GM19452 (cell line): Measurements from ENCODE around the gene ITPR1.

ENCODE experiments used
- ATAC-seq: cut with Tn5 transposase; IDR thresholded peaks from one replicate; pipeline ENCODE4 v1.9.1; 2021; ENCODE audit not compliant: unreplicated experiment

Gene ITPR1

DNA sequence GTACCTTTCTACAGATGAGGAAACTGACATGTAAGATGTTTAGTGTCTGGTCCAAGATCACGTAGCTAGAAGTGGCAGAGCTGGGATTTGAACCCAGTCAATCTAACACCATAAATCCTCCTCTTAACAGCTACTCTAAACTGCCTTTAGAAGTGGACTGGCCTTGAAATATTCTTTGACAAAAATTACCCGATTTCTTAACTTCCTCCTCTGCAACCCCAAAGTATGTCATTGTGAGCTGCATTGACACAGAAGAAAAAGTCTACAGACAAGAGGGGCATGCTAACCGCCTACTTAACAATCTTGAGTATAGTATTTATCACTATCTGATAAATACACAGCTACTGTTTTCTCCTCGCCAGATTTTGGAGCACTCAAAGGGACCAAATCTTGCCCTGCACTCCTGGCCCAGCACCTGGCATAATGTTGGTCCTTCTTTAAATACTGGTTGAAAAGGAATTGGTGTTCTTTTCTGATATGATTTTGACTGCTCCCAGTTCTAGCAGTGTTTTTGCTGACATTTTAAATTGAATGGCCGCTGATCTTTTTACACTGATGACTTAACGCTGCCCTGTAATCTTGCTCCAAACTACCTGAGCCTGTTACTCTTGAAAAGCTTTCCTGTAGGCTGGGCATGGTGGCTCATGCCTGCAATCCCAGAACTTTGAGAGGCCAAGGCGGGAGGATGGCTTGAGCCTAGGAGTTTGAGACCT lies 36.9 kb downstream of the ITPR1 start:
- no peak for ATAC-seq

GRCh38 chr3:4531478-4532025 lies 38.4 kb downstream of the ITPR1 start:
- ATAC-seq = no peak

- no peak for ATAC-seq
Measured at GRCh38 chr3:4532535-4533112, 39.5 kb downstream of the ITPR1 start.

- no peak for ATAC-seq
Measured at GRCh38 chr3:4533489-4534443, 40.6 kb downstream of the ITPR1 start.

DNA sequence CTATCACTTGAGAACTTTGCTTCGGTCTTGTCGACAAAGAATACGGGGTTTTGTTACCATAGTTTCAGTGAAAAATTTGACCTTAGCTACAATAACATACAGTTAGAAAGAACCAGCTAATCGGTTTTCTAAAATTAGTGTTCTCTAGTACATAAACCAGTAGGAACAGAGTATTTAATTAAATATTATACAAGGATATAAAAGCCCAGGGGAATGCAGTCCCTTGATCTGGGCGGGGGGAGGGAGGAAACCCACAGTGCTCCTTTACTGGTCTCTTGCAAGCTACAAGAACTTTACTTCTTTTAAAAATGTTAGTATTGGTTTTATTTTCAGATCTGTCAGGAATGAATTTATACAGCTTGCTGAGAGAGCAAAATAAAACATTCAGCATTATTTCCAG lies 41.8 kb downstream of the ITPR1 start:
- no peak for ATAC-seq

DNA sequence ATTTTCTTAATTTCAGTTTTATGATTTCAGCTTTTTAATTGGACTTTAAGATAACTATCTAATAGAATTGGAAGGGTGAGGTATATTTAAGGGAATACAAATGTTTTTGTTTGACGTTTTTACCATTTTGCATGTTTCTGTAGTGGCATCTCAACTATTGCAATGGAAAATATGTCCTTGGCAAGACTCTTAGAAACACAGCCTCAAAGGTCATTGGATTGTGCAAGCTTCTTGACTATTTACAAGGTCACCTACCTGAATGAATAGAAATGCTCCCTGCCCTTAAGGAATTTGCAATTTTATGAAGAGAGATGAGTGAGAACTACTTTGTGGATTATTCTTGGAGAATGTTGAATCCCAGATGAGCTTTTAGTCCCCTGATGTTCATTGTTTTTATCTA lies 43.1 kb downstream of the ITPR1 start:
- ATAC-seq = no peak

DNA sequence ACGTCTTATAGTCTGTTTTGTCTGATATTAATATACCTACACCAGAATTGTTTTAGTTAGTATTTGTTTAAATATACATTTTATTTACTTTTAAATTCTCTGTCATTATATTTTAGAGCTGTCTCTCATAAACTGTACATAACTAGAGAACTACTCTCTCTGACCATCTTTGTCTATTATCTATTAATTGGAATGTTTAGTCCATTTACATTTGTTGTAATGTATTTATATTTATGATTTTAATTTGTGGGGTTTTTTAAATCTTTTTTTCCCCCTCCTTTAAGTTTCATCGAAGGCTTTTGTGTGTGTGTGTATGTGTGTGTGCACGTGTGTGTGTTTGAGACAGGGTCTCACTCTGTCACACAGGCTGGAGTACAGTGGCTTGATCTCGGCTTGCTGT lies 47.1 kb downstream of the ITPR1 start:
- ATAC-seq = no peak

- ATAC-seq = no peak
Measured at GRCh38 chr3:4543110-4543509, 50.0 kb downstream of the ITPR1 start.

GRCh38 chr3:4546346-4547178 lies 53.4 kb downstream of the ITPR1 start:
- ATAC-seq = no peak

DNA sequence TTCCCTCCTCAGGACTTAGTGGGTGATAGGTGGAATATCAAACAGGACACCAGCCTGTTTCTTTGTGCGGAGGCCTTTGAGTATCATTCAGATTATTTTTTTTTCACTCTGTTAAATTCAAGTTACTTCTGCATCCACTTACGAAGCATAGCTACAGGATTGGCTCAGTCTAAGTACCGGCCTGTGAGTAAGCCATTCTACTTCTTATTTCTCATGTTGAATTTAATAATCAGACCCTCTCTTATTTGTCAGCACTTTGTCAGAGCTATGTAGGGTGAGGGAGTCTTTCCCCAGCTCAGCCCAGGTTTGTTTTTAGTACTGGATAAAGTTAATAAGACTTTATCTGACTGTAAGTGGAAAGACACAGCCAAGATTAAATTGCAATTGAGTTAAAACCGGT lies 54.7 kb downstream of the ITPR1 start:
- ATAC-seq = no peak

- ATAC-seq = no peak
Measured at GRCh38 chr3:4548356-4548755, 55.2 kb downstream of the ITPR1 start.

DNA sequence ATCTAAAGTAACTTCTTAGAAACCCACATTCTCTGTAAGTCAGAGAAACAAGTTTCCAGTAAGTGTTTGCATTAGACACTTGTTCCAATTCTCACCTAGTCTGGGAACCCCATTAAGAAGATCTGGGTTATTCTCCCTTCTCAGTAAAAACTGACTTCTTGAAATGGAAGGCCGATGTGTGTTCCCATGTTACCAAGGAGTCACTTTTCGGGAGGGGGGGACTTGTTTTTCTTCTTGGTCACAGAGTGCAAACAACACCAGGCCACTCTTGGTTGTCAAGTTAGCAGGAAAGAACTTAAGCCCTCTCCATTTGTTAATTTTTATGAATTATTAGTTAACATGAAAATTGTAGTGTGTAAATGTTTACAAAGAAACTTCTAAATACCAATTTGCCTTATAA lies 55.6 kb downstream of the ITPR1 start:
- ATAC-seq = no peak

GRCh38 chr3:4549896-4550295 lies 56.7 kb downstream of the ITPR1 start:
- no peak for ATAC-seq

DNA sequence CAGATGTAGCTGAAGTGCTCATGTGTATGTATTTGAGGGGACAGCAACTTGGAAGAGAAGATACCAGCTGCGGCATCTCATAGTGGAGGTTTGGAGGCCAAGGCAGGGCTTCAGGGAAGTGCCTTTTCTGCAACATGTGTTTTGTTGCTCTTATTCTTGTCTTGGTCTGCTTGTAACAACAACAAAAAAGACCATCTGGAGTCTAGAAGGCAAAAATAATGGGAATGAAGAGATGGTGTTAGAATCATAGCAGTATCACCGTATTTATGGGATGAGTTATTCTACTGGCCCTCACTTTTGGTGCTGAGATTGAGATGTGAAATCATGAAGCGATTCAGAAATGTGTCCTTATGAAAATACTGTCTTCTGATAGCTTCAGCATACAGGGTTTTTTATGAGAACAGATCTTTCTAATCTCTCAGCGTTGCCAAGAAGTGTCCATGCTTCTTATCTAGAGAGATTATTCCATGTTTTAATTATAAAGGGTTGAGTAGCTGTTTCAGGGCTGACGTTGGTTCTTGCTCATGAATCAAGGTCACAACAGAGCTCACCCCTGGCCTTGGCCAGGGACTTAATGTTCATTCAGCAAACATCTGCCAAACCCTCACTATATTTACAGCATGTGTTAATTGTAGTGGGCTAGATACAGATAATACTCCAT lies 58.0 kb downstream of the ITPR1 start:
- ATAC-seq = no peak

DNA sequence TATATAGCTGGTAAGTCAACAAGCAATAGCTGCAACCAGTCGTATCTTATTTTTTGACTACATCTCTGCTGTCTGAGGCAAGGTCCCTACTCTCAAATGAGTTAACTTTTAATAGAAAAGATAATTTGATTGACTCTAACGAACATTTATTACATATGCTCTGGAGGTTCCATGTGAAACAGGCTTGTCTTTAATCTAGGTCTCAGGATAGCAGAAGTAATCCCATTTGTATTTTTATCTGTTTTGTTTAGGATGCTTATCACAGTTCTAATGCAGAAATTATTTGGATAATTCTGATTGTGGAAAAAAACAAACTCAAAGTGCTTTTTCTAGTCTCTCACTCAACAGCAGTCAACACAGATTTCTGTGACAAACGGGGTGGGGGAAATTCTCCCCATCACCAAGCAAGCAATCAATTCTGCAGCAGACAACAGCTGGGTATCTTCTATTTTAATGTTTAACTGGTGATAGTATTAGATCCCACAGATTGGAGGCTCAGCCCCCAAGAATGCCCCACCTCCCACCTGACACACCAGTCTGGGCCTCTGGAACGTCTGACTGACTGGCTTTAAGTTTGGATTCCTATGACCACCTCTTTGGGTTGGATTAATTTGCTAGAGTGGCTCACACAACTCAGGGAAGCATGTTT lies 58.8 kb downstream of the ITPR1 start:
- ATAC-seq = no peak

- ATAC-seq = no peak
Measured at GRCh38 chr3:4552811-4553210, 59.7 kb downstream of the ITPR1 start.

- no peak for ATAC-seq
Measured at GRCh38 chr3:4561661-4562060, 68.5 kb downstream of the ITPR1 start.

DNA sequence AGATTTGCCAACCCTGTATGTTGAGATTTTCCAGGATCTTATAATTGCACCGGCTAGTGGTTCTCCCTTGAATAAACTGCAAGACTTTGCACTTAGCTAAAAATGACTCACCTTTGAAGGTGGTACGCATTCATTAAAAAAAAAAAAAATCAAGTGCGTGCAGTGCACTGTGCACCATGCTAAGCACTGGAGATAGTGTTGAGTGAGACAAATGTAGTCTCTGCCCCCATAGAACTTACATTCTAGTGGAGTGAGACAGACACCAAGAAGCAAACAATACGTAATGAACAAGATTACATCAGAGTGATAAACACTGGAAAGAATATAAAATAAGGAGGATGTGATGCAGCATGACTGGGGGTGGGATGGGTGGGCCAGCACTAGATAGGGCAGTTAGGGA lies 69.4 kb downstream of the ITPR1 start:
- ATAC-seq = no peak

- ATAC-seq = no peak
Measured at GRCh38 chr3:4564270-4564669, 71.1 kb downstream of the ITPR1 start.
